PFSK-1 (cell line): ENCODE data around the gene TMC3.

ENCODE experiments used
- FOXP2 ChIP-seq: optimal IDR thresholded peaks from 2 replicates; pipeline ENCODE3; 2011; ENCODE audit warnings: borderline replicate concordance, control low read depth, inconsistent platforms; ENCODE audit not compliant: insufficient read depth; ENCODE audit errors: extremely low read length, extremely low read depth
- POLR2AphosphoS5 ChIP-seq: IDR thresholded peaks from 2 replicates; pipeline ENCODE4 v1.6.1; 2012; ENCODE audit warnings: low read depth, mild to moderate bottlenecking, control low read depth, low read length, moderate library complexity
- SIN3A ChIP-seq: IDR thresholded peaks from 2 replicates; pipeline ENCODE4 v1.6.1; 2012; ENCODE audit warnings: mild to moderate bottlenecking, low read length, moderate library complexity, borderline replicate concordance; ENCODE audit not compliant: insufficient read depth
- TAF1 ChIP-seq: IDR thresholded peaks from 2 replicates; pipeline ENCODE4 v1.6.1; 2012; ENCODE audit warnings: low read length, control low read depth, borderline replicate concordance; ENCODE audit not compliant: insufficient read depth
- TF ChIP-seq, protein P1 (sequence below), 2 experiments: IDR thresholded peaks; 2 replicates each; pipeline versions ENCODE4 v1.6.1 to v1.8.0; 2011 to 2012; ENCODE audit warnings: low read depth in 2 of 2, low read length in 2 of 2, control low read depth in 1 of 2, inconsistent platforms in 1 of 2, mild to moderate bottlenecking in 1 of 2, moderate library complexity in 1 of 2; ENCODE audit not compliant: insufficient read depth in 1 of 2

TMC3 gene

DNA sequence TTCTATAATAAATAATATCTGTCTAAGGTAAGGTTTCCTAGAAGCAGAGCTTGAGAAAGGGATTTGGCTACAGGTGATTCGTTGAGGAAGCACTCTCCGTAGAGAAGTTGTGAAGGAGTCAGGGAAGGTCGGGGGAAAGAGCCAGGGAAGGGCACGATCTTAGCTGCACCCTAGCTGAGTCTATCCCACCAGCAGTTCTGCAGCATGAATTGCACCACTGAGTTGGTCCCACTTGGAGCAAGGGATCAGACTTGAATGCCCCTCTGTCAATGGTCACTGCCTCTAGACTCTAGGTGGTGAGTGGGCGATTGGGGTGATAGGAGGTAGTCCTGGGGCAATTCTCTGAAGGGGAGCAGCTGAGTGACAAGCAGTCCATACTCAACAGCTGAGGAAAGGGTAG lies 13.5 kb downstream of the TMC3 start:
- TF ChIP-seq POLR2AphosphoS5 = no peak
- TF ChIP-seq, protein P1, sequence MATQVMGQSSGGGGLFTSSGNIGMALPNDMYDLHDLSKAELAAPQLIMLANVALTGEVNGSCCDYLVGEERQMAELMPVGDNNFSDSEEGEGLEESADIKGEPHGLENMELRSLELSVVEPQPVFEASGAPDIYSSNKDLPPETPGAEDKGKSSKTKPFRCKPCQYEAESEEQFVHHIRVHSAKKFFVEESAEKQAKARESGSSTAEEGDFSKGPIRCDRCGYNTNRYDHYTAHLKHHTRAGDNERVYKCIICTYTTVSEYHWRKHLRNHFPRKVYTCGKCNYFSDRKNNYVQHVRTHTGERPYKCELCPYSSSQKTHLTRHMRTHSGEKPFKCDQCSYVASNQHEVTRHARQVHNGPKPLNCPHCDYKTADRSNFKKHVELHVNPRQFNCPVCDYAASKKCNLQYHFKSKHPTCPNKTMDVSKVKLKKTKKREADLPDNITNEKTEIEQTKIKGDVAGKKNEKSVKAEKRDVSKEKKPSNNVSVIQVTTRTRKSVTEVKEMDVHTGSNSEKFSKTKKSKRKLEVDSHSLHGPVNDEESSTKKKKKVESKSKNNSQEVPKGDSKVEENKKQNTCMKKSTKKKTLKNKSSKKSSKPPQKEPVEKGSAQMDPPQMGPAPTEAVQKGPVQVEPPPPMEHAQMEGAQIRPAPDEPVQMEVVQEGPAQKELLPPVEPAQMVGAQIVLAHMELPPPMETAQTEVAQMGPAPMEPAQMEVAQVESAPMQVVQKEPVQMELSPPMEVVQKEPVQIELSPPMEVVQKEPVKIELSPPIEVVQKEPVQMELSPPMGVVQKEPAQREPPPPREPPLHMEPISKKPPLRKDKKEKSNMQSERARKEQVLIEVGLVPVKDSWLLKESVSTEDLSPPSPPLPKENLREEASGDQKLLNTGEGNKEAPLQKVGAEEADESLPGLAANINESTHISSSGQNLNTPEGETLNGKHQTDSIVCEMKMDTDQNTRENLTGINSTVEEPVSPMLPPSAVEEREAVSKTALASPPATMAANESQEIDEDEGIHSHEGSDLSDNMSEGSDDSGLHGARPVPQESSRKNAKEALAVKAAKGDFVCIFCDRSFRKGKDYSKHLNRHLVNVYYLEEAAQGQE (IDR thresholded peaks at IDR 0.05; ENCODE audit: insufficient read depth in 1 of 2, low read depth in 2 of 2, low read length in 2 of 2) = no peak
- TF ChIP-seq TAF1 = no peak
- no peak for TF ChIP-seq SIN3A
- no peak for TF ChIP-seq FOXP2

DNA sequence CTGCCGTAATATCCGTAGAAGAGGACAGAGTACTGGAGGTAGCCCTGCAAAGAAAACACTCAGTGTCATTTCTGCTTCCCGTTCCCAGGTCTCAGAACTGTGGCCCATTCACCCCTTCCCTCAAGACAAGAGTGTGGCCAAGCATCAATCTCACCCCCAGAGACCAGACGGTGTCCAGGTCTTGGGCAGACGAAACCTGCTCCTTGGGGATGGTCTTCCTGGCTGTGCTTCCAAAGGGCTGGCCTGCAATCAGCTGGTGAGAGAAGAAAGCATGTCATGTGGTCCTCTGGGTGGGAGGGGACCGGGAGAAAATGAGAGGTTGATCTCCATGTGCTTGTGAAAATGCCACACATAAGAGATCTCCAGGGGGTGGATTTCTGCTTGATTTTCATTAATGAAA lies 15.8 kb downstream of the TMC3 start:
- TF ChIP-seq TAF1 (no peak), FOXP2 (no peak), POLR2AphosphoS5 (no peak), SIN3A (no peak)
- TF ChIP-seq, protein P1 (IDR thresholded peaks at IDR 0.05; ENCODE audit: insufficient read depth in 1 of 2, low read depth in 2 of 2, low read length in 2 of 2) = no peak

DNA sequence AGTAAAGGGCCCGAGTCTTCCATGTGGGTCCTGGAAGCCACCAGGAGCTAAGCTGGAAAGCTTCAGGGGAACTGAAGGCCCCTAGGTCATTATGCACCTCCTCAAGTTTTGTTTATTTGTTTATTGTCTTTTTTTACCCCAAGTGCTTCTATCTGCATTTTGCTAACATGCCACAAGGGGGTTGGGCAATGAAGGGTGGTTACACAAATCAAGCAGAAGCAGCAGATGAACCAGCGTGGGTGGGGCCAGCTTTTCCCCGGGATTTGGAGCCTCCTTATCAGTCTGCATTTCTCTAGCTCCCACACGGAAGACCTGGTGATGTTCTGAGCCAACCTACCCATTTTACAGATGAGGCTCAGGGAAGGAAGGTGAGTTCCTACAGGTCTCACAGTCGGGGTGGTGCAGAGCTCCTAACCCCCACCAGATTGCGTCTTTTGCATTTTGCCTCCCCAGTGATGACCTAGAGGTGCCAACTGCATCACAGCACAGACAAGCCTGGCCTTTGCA lies 16.8 kb downstream of the TMC3 start:
- TF ChIP-seq FOXP2 (no peak), SIN3A (no peak), TAF1 (no peak), POLR2AphosphoS5 (no peak)
- TF ChIP-seq, protein P1 (IDR thresholded peaks at IDR 0.05; ENCODE audit: insufficient read depth in 1 of 2, low read depth in 2 of 2, low read length in 2 of 2) = no peak

DNA sequence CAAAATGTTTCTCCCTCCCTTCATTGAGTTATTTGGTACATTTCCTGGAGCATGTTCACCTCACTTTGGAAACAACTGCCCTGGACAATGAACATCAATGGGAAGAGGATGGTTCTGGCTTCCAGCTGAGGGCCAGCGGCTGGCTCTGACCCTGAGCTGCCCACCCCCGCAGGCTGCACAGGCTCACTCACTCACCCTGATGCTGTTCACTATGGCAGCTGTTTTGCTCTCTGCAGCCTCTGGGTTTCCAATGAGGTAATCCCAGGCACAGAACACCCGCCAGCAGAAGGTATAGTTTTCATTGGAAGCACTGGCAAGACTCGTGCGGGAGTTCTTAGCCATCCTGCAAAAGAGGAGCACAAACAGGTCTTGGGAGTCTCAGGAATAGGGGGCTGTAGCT lies 17.8 kb downstream of the TMC3 start:
- TF ChIP-seq FOXP2 = no peak

DNA sequence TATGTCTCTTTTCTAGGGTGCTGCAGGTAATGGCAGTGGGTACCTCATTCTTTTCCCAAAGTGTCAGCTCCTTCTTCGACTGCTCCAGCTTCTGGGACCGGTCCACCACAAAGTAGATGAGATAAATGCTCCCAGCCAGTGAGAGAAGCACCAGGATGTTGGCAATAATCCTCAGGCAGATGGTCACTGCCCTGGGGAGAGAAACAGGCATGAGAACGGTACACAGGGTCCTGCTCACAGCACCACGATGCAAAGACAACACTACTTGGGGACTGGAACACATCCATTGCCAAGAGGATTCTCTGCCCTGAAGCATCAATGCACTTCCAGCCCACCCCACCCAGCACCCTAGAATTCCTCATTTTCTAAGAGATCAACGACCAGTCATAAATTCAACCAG lies 22.4 kb downstream of the TMC3 start:
- TF ChIP-seq FOXP2 = no peak
- TF ChIP-seq, protein P1 (IDR thresholded peaks at IDR 0.05; ENCODE audit: insufficient read depth in 1 of 2, low read depth in 2 of 2, low read length in 2 of 2) = no peak
- TF ChIP-seq POLR2AphosphoS5 = no peak
- no peak for TF ChIP-seq SIN3A
- TF ChIP-seq TAF1 = no peak
